Gastrocnemius medialis (tissue), 4 donors: ENCODE measurements around the gene RTN4RL1. TPM values are rescaled to one million over a fixed set of nuclear protein-coding genes. Genes with fewer than 3 reads are reported as not detected.

Experiments
- ATAC-seq, 2 donors: fragments of 150-250 bp; one replicate each; pipeline ENCODE4 v1.9.1; 2016
- DNase-seq, 2 donors: peaks; one replicate each; pipeline ENCODE4 v3.0.0-alpha.2; 2019
- H3K27ac ChIP-seq, 4 donors: fragments of 200-600 bp; sonication (generic); 1 replicate in 1 of 4; 2 replicates in 3 of 4; pipeline ENCODE4 v1.5.1; 2016 to 2018; ENCODE audit warnings: mild to moderate bottlenecking in 2 of 4, moderate library complexity in 1 of 4
- H3K27me3 ChIP-seq, 3 donors: fragments of 200-600 bp; sonication (generic) in 2 of 3; 1 replicate in 1 of 3; 2 replicates in 2 of 3; pipeline versions ENCODE4 v1.5.1 to v1.6.0; 2016 to 2019; ENCODE audit warnings: mild to moderate bottlenecking in 1 of 3, moderate library complexity in 1 of 3
- H3K36me3 ChIP-seq, 2 donors: fragments of 200-600 bp; sonication (generic) in 1 of 2; one replicate each; pipeline ENCODE4 v1.5.1; 2017 to 2018
- H3K4me1 ChIP-seq, 2 donors: fragments of 200-600 bp; sonication (generic) in 1 of 2; one replicate each; pipeline ENCODE4 v1.5.1; 2016 to 2017; ENCODE audit warnings: mild to moderate bottlenecking in 2 of 2
- H3K4me3 ChIP-seq, 4 donors: fragments of 200-600 bp; sonication (generic) in 3 of 4; 1 replicate in 1 of 4; 2 replicates in 3 of 4; pipeline ENCODE4 v1.5.1; 2016 to 2019; ENCODE audit warnings: mild to moderate bottlenecking in 2 of 4
- H3K9me3 ChIP-seq, 3 donors: fragments of 200-600 bp; sonication (generic) in 2 of 3; 1 replicate in 1 of 3; 2 replicates in 2 of 3; pipeline ENCODE4 v1.5.1; 2016 to 2019
- CTCF ChIP-seq, 5 experiments: fragments of 450-650 bp in 3 of 5; fragments of 200-600 bp in 2 of 5; sonication (generic) in 2 of 5; IDR thresholded peaks in 4 of 5; conservative IDR thresholded peaks in 1 of 5; 1 replicate in 4 of 5; 2 replicates in 1 of 5; pipeline ENCODE4 v1.5.1; 2016 to 2019; ENCODE audit warnings: antibody characterized with exemption in 5 of 5, mild to moderate bottlenecking in 3 of 5, moderate library complexity in 3 of 5
- POLR2A ChIP-seq, 2 donors: fragments of 450-650 bp; IDR thresholded peaks; one replicate each; pipeline ENCODE4 v1.6.1; 2017; ENCODE audit warnings: antibody characterized with exemption in 2 of 2, mild to moderate bottlenecking in 2 of 2, moderate library complexity in 2 of 2
- in situ Hi-C, 4 donors: fragments of 200-750 bp; cut with MboI; loops; one replicate each; pipeline versions ENCODE4 v1.15.0 to v1.8.0; 2017; ENCODE audit warnings: low sequenced_read_pairs in 4 of 4
- intact Hi-C: fragments of 100-400 bp; cut with DNase I; formaldehyde crosslinking; loops from one replicate; pipeline ENCODE4 v1.15.1; 2023; ENCODE audit warnings: low total_unique reads
- microRNA counts, 2 donors: library from miRNA; unstranded; fragments of <30 nt; microRNA quantifications; one replicate each; lab custom pipeline; 2016
- microRNA-seq, 2 donors: library from miRNA; unstranded; fragments of <30 nt; microRNA quantifications; one replicate each; pipeline ENCODE4, GENCODE V29; 2016; ENCODE audit warnings: borderline replicate concordance in 2 of 2
- total RNA-seq, 4 donors: library from RNA; depleted of rRNA; stranded (reverse); fragments of >200 nt; gene quantifications; one replicate each; pipeline versions ENCODE4 v1.1.0 to v1.2.3, GENCODE V29; 2016

The RTN4RL1 gene
- total RNA-seq, 4 donors from 2014 or later = 0.31 to 1.7 (median 1.2) TPM

- no peaks in the 10 kb centered on the region for H3K9me3 ChIP-seq
- ATAC-seq = no peak
- in situ Hi-C loops (loop anchor here in 1 of 4 donors (25.0 kb wide), 1 partner anchor 396 kb away; no protein-coding TSS in a partner anchor), intact Hi-C loops (no loop called here)
- DNase-seq = no peak
- no peaks in the 10 kb centered on the region for H3K27me3 ChIP-seq
- H3K4me3 ChIP-seq = no peak overlapping the region
- no peaks in the 10 kb centered on the region for H3K4me1 ChIP-seq
- no peak for TF ChIP-seq CTCF (IDR thresholded peaks at IDR 0.05 in 4 of 5, conservative IDR thresholded peaks at IDR 0.05 in 1 of 5)
- TF ChIP-seq POLR2A (IDR thresholded peaks at IDR 0.05) = no peak
- H3K27ac ChIP-seq = no peak overlapping the region
- peaks cover 0 to 88% of the 10 kb centered on the region in 2 donors for H3K36me3 ChIP-seq
These were observed 134.2 kb downstream of the RTN4RL1 start for GRCh38 chr17:1890758-1891450.

- intact Hi-C loops = no loop called here
- no peaks in the 10 kb centered on the region for H3K4me1 ChIP-seq
- no peaks in the 10 kb centered on the region for H3K9me3 ChIP-seq
- no peaks in the 10 kb centered on the region for H3K27me3 ChIP-seq
- peaks cover 0 to 97% of the 10 kb centered on the region in 2 donors for H3K36me3 ChIP-seq
- H3K27ac ChIP-seq = no peak overlapping the region
- H3K4me3 ChIP-seq = no peak overlapping the region
- no peak for TF ChIP-seq POLR2A (IDR thresholded peaks at IDR 0.05)
- no peak for TF ChIP-seq CTCF (IDR thresholded peaks at IDR 0.05 in 4 of 5, conservative IDR thresholded peaks at IDR 0.05 in 1 of 5)
- in situ Hi-C loops = loop anchor here in 1 of 4 donors (25.0 kb wide), 1 partner anchor 399 kb away; no protein-coding TSS in a partner anchor
- ATAC-seq = no peak
- no peak for DNase-seq
These were observed 136.4 kb downstream of the RTN4RL1 start for GRCh38 chr17:1888741-1889140.

MicroRNAs within 50 kb of the gene (microRNA counts, 767-probe panel; counts per million panel counts)
- microRNA hsa-miR-132-3p (lab: Ali Mortazavi, UCI) (7,641 to 7,731 counts per million in 2 donors), microRNA hsa-miR-212-3p (lab: Ali Mortazavi, UCI) (356 to 448 counts per million in 2 donors)

Small RNA genes within 50 kb of the gene (microRNA-seq; reads per million reads assigned to microRNA genes)
- gene MIR132 (754 to 942 reads per million in 2 donors), gene MIR212 (14.2 to 27.3 reads per million in 2 donors)

Other genes starting within 250 kb of the RTN4RL1 start
- 10 to 100 TPM; 15.1 to 18.1 (median 16.7) TPM for gene SMYD4, start 195.4 kb downstream of the RTN4RL1 start, total RNA-seq
- 10 to 100 TPM; 26.5 to 46.8 (median 34.9) TPM for gene RPA1, start 195.3 kb downstream of the RTN4RL1 start, total RNA-seq
- 10 to 100 TPM; 47.2 to 59.9 (median 57.7) TPM for gene DPH1, start 4.8 kb upstream of the RTN4RL1 start, total RNA-seq
- gene OVCA2, start 16.7 kb upstream of the RTN4RL1 start, total RNA-seq = 10 to 100 TPM; 12.6 to 50.2 (median 34.4) TPM
- 1 to 10 TPM; 4.6 to 9.6 (median 6.9) TPM for gene HIC1, start 29.8 kb upstream of the RTN4RL1 start, total RNA-seq